CD4-positive, alpha-beta T cell treated with Interleukin-6 at 100 ng/mL for 8 hours (primary cell): ENCODE measurements around the gene CPEB2.

ENCODE experiments used
- DNase-seq: peaks from one replicate; pipeline ENCODE4 v3.0.0-alpha.2; 2020; ENCODE audit warnings: mixed read lengths, low spot score

The CPEB2 gene

DNA sequence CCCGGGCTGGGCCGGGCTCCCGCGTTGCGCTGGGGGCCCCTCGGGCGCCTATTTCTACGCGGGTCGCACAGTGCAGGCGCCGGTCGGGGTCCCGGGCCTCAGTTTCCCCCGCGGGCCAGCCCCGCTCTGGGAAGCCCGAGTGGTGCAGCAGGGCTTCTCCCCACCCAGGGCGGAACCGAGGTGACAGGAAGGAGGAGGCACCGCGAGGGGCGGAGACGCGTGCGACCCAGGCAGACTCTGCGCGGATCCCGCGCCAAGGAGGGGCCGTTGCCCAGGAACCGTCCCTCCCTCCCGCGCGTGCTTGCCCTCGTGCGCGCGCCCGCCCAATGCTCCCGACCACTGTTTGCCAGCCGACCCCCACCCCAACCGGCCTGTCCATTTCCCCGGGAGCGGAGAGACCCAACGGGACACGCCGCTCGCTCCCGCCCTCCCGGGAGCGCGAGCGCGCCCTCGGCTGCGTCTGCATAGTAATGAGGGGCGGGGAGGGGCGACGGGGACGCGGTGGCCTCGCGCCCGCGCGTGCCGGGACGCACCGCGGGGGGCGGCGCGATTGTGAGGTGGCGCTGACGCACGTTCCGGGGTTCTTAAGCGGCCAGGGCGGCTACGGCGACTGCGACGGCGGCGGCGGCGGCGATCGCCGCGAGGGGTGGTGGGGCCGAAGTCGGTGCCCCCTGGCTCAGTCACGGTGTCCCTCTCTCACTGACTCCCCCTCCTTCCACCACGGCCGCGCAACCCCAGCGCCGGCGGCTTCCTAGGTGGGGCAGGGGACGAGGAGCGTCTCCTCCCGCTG lies at the start of gene CPEB2:
Gene CPEB2 (plus strand): TSS at position 613 of the 790 bp plus-strand sequence. CDS start 193 bp downstream, outside the sequence.
- DNase-seq: peak; percentile 88

DNA sequence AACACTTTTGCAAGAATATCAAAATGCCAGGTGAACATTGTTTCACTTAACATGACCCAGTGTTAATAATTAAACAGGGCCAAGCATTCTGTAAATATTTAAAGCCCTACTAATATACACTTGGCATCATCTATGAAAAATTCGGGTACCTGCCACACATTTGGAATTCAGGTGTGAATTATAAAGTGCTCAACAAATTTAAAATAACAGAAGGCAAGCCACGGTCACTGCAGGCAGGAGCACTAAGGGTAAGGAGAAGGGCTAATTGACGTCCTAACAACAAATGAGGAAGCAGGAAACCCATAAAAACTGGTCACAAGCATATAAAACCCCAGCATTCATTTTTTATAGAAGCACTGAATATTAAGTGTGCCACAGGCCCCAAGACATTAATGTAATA lies 43.8 kb upstream of the CPEB2 start:
- DNase-seq: no peak

DNA sequence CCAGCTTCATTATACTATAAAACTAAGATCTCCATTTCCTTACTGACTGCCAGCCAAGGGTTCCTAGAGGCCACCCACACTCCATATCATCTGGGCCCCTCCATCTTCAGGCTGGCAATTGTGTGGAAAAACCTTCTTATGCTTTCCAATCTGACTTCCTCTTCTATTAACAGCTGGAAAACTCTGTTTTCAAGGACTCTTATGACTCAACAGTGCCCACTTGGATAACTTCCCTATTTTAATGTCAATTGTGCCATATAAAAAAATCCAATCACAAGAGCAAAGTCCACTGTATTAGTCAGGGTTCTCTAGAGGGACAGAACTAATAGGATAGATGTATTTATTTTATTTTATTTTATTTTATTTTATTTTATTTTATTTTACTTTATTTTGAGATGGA lies 41.0 kb upstream of the CPEB2 start:
- no peak for DNase-seq

DNA sequence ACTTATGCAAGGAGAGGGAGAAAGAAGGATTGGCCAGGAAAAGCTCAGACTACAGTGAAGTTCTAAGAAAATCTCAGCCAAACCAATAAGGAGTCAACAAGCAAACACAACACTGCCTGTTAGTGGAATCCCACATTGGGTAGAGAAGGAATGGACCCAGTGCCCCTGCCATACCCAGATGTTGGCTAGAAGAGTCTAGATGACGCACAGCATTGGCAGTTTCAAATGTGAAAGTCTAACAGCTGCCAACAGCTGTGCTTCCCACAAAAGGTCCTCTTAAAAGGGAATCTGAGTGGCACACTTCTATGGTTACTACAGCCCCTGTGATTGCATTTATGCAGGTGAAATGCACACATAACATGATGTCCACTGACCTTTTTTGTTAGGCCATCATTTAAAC lies 37.2 kb upstream of the CPEB2 start:
- DNase-seq: no peak

DNA sequence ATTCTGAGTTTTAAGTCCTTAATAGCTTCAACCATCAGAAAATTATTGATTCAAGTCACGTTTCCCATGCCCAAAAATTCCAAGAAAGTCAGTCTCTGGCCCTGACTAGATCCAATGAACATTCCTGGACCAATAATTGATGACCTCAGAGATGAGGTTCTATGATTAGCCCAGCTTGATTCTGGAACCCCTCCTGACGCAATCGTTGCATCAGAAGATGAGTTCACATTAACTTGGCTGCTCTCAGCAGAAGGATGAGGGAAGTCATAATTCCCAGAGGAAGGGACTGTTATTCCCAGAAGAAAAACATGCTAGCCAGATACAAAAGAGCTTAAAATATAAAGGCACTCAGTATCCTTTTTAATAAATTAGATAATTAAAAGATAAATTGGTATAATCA lies 34.3 kb upstream of the CPEB2 start:
- no peak for DNase-seq

GRCh38 chr4:14977830-14978229 lies 24.5 kb upstream of the CPEB2 start:
- no peak for DNase-seq

- DNase-seq: no peak
Measured at GRCh38 chr4:14984448-14984847, 17.8 kb upstream of the CPEB2 start.

DNA sequence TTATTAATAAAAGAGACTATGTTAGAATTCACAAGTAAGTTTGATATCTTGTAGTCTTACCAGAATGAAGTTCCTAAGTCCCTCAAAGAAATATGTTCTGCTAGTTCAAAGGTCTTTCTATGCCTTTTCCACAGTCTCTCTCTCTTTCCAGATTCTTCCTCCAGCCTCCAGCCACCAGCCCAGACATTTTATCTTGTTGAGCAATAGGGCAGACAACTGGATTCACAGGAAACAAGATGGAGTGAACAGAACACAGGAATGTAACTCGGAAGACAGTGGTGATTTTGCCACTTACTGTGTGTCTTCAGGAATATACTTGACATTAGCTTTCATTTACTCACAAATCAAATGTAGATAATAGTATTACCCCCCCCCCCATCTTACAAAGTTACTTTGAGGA lies 17.1 kb upstream of the CPEB2 start:
- no peak for DNase-seq

DNA sequence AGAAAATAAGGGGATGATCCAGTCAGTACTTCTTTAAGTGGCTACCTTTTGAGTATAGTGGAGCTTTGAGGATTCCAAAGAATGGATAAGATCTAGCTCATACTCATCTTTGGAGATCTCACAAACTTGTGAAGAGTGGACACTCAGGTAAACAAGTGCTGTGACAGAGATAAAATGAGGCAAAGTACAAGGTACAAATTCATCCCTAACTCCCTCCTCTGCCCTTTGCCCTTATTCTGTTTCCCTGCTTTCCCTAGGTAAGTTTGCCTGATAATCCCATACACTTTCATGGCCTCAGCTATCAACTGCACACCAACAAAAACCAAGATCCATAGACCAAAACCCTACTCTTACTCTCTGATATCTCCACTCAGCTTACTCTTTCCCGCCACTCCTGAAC lies 16.4 kb upstream of the CPEB2 start:
- DNase-seq: no peak

DNA sequence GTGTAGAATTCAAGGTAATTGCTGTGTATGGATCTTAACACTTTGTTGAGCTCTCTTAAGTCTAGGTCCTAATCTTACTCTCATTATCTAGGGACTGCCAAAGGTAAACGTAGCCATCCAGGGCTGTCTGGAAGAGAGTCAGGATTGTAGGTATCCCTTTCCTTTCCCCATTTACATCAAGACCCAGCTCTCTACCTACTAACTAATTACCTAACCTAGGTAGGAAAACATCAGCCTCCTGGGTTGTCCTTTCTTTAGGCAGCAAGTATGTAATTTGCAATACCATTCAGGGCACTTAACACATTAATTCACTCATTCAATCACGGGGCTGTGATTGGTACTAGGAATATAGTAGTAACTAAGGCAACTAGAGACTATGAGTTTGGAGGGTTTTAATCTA lies 15.2 kb upstream of the CPEB2 start:
- DNase-seq: no peak

- DNase-seq: no peak
Measured at GRCh38 chr4:14990484-14990883, 11.8 kb upstream of the CPEB2 start.

DNA sequence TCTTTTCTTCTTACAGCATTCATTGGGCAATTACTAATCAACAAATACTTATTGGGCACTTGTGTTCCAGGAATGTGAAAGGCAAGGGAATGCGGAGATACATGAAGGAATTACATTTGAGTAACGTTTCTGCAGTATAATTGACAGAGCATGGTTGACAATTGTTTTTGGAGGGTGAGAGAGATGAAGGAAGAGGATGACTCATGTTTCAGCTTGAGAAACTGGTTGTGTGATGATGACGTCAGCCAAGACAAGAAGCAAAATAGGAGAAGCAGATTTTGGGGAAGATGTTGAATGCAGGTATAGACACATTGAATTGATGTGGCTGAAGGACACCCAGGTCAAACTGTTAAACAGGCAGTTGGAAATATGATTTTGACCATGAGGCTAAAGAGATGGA lies 8.0 kb upstream of the CPEB2 start:
- no peak for DNase-seq

DNA sequence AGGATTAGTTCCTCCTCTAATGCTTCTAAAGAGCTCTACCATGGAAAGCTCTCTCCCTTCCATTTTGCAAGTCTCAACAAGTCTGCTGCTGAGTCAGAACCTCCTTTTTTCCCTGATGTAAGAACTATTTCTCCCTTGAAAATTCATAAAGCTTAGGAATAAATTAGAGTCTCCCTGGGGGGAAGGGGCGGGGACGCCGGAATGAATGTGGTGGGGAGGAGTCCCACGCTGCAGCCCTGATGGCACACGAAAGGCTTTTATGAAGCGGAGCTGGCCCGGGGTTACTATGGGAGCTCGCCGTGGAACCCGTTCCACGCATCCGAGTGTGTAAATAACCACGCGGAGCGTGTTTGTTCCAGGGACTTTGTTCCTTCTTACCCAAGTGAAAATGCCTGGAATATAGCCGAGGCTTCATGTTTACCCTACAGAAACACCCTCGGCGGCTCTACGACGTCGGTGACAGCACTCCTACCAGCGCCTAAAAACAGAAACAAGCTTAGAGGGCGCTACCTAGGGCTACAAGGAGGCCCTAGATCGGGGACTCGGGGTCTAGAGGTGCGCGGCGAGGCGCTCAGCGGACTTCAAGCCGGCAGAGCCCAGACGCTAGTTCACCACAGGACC lies 923 bp upstream of the CPEB2 start:
- peak; percentile 40 for DNase-seq

DNA sequence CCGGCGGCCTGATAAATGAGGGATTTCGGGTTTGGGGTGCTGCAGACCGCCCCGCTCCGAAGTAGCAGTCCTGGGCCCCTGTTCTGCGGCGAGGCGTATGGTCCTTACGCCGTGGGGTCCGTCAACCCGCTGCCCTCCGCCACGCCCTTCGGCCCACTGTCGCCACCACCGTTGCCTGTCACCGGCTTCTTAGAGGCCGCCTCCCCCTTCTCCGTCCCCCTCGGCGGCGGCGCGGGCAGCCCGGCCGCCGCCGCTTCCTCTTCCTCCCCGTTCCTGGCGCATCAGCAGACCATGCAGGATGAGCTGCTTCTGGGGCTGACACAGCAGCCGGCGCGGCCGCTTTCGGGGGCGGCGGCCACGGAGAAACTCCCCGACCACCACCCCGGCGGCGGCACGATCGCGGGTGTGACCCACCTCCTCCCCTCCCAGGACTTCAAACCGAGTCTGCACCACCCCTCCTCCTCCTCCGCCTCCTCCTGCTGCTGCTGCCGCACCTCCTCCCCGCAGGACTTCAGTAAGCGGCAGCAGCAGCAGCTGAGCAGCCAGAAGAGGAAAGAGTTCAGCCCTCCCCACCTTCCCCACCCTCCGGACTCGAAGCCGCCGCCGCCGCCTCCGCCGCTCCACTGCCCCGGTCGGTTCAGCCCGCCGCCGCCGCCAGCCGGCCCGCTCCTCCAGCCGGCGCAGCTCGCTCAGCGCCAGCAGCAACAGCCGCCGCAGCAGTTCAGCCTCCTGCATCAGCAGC lies 549 bp downstream of the CPEB2 start:
- peak; percentile 81 for DNase-seq

DNA sequence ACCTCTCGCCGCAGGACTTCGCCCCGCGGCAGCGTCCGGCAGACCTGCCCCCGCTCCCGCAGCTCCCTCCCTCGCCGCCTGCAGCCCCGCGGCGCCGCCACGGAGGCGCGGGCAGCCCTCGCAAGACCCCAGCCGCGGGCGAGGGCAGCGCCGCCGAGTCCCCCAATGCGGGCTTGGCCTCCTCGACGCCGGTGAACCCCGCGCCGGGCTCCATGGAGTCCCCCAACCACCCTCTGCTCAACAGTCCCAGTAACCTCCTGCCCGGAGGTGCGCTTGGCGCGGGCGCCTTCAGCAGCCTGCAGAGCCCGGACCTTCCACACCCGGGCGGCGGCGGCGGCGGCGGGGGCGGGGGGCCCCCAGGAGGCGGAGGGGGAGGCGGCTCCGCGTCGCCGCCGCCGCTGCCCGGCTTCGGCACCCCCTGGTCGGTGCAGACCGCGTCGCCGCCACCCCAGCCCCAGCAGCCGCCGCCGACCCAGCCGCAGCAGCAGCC lies 1.2 kb downstream of the CPEB2 start:
- DNase-seq: peak; percentile 42

DNA sequence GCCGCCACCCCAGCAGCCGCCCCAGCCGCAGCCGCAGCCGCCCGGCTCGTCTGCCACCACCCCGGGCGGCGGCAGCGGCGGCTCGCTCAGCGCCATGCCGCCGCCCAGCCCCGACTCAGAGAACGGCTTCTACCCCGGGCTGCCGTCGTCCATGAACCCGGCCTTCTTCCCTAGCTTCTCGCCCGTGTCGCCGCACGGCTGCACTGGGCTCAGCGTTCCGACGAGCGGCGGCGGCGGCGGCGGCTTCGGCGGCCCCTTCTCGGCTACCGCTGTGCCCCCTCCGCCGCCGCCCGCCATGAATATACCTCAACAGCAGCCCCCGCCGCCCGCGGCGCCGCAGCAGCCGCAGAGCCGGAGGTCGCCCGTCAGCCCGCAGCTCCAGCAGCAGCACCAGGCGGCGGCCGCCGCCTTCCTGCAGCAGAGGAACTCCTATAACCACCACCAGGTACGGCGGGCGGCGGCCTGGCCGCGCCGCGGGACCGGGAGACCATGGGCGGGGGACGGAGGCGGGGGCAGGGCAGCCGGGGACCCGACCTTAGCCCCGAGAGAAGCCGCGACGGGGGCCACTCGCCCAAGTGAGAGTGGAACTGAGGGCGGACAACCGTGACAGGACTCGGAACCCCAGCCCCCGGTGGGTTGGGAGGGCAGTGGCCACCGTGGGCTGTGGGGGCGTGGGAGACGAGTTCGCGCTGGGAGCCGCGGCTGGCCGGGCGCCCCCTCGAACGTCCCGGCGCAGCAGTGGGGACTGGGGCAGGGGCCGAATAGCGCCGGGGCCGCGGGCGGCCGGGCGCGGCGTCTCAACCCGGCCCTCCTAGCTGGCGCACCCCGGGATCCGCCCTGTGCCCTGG lies 1.8 kb downstream of the CPEB2 start:
- peak; percentile 35 for DNase-seq

- DNase-seq: peak; percentile 15
Measured at GRCh38 chr4:15004739-15005301, 2.5 kb downstream of the CPEB2 start.

DNA sequence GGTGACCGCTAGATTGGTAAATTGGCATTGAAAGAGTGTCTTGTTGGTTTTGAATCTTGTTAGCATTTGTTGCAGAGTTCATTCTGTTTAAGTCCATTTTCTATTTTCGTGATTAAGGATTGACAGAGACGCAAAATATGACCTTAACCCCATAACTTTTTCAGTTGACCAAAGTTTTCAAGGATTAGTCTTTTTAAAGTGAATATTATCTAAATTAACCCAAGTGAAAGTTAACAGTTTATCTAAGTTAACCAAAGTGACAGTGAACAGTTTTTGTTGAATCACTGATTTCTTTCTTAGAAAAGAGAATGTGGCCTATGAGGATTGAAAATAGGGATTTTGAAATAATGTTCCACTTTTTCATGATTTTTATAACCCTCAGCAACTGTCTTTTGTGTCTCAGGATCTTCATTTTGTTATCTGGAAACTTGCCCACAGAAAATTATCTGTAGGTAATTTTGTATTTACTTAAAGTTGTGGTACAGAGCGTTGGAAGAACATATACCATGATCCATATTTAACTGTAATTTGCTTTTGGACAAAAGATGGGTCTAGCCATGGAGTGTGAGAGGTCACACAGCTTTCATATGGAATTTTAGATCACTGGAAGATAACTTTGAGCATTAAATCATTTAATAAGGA lies 3.3 kb downstream of the CPEB2 start:
- DNase-seq: no peak

GRCh38 chr4:15006416-15007024 lies 4.2 kb downstream of the CPEB2 start:
- peak; percentile 14 for DNase-seq

DNA sequence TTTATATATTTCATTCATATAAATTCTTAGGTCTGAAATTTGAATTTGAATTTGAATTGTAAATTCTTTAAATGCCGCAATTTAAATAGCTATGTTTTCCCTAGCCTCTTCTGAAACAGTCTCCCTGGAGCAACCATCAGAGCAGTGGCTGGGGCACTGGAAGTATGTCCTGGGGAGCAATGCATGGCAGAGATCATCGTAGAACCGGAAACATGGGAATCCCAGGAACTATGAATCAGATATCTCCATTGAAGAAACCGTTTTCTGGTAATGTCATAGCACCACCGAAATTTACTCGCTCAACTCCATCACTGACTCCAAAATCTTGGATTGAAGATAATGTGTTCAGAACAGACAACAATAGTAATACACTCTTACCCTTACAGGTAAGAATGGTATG lies 4.9 kb downstream of the CPEB2 start:
- DNase-seq: no peak
